ENCODE data around the gene SKAP2. TPM values are rescaled to one million over a fixed set of nuclear protein-coding genes. Genes with fewer than 3 reads are reported as not detected.

SKAP2 gene
- total RNA-seq, 1 donor from 2014 or later = 50.8 TPM

- no peak for TF ChIP-seq CTCF (IDR thresholded peaks at IDR 0.05; ENCODE audit: unreplicated experiment)
- Mint-ChIP-seq H3K36me3 (peaks cover 4% of the 10 kb centered on the region), H3K27ac (peak overlapping the region; percentile 62), H3K27me3 (ENCODE audit: low read depth) (no peaks in the 10 kb centered on the region), H3K9me3 (no peaks in the 10 kb centered on the region), H3K4me1 (peaks cover 28% of the 10 kb centered on the region), H3K4me3 (no peak overlapping the region)
- no peak for DNase-seq (ENCODE audit: low spot score in 2 of 2, unreplicated experiment in 2 of 2)
Measured at GRCh38 chr7:26714006-26714405, 150.4 kb downstream of the SKAP2 start.

- H3K27ac Mint-ChIP-seq = peak overlapping the region; percentile 1
- no peaks in the 10 kb centered on the region for H3K27me3 Mint-ChIP-seq (ENCODE audit: low read depth)
- peaks cover 28% of the 10 kb centered on the region for H3K4me1 Mint-ChIP-seq
- no peaks in the 10 kb centered on the region for H3K9me3 Mint-ChIP-seq
- no peak for TF ChIP-seq CTCF (IDR thresholded peaks at IDR 0.05; ENCODE audit: unreplicated experiment)
- DNase-seq (ENCODE audit: low spot score in 2 of 2, unreplicated experiment in 2 of 2) = no peak
- H3K36me3 Mint-ChIP-seq = no peaks in the 10 kb centered on the region
- H3K4me3 Mint-ChIP-seq = no peak overlapping the region
Measured at GRCh38 chr7:26709210-26709990, 155.0 kb downstream of the SKAP2 start.

GRCh38 chr7:26705567-26705966, 158.8 kb downstream of the SKAP2 start:
- H3K4me1 Mint-ChIP-seq = peaks cover 29% of the 10 kb centered on the region
- H3K36me3 Mint-ChIP-seq = no peaks in the 10 kb centered on the region
- H3K27me3 Mint-ChIP-seq (ENCODE audit: low read depth) = no peaks in the 10 kb centered on the region
- no peak for TF ChIP-seq CTCF (IDR thresholded peaks at IDR 0.05; ENCODE audit: unreplicated experiment)
- H3K4me3 Mint-ChIP-seq = no peak overlapping the region
- no peaks in the 10 kb centered on the region for H3K9me3 Mint-ChIP-seq
- DNase-seq (ENCODE audit: low spot score in 2 of 2, unreplicated experiment in 2 of 2) = no peak
- peak overlapping the region; percentile 76 for H3K27ac Mint-ChIP-seq

GRCh38 chr7:26704786-26705185, 159.6 kb downstream of the SKAP2 start:
- H3K36me3 Mint-ChIP-seq = no peaks in the 10 kb centered on the region
- no peaks in the 10 kb centered on the region for H3K9me3 Mint-ChIP-seq
- peaks cover 28% of the 10 kb centered on the region for H3K4me1 Mint-ChIP-seq
- no peak for TF ChIP-seq CTCF (IDR thresholded peaks at IDR 0.05; ENCODE audit: unreplicated experiment)
- DNase-seq (ENCODE audit: low spot score in 2 of 2, unreplicated experiment in 2 of 2) = no peak
- H3K4me3 Mint-ChIP-seq = no peak overlapping the region
- H3K27ac Mint-ChIP-seq = peak overlapping the region; percentile 75
- no peaks in the 10 kb centered on the region for H3K27me3 Mint-ChIP-seq (ENCODE audit: low read depth)

GRCh38 chr7:26704036-26704435, 160.4 kb downstream of the SKAP2 start:
- no peaks in the 10 kb centered on the region for H3K27me3 Mint-ChIP-seq (ENCODE audit: low read depth)
- no peak overlapping the region for H3K4me3 Mint-ChIP-seq
- H3K9me3 Mint-ChIP-seq = no peaks in the 10 kb centered on the region
- no peak for DNase-seq (ENCODE audit: low spot score in 2 of 2, unreplicated experiment in 2 of 2)
- peak overlapping the region; percentile 75 for H3K27ac Mint-ChIP-seq
- H3K4me1 Mint-ChIP-seq = peaks cover 23% of the 10 kb centered on the region
- no peak for TF ChIP-seq CTCF (IDR thresholded peaks at IDR 0.05; ENCODE audit: unreplicated experiment)
- H3K36me3 Mint-ChIP-seq = no peaks in the 10 kb centered on the region

Data from mesothelial cell of epicardium (in vitro differentiated cells).